GM11168 (cell line): ENCODE measurements around the gene CCDC86.

ENCODE experiments used
- in situ Hi-C: fragments of 300-500 bp; cut with MboI; formaldehyde crosslinking; loops from one replicate; pipeline ENCODE4 v1.12.0; 2022; ENCODE audit warnings: low sequenced_read_pairs; ENCODE audit not compliant: unreplicated experiment

CCDC86 gene

GRCh38 chr11:60879971-60880588 lies 38.2 kb downstream of the CCDC86 start:
- in situ Hi-C loops = no loop called here

GRCh38 chr11:60880643-60881282 lies 38.9 kb downstream of the CCDC86 start:
- in situ Hi-C loops = no loop called here

GRCh38 chr11:60887556-60887955 lies 45.6 kb downstream of the CCDC86 start:
- in situ Hi-C loops = no loop called here

GRCh38 chr11:60889869-60890311 lies 48.0 kb downstream of the CCDC86 start:
- in situ Hi-C loops = no loop called here

- in situ Hi-C loops = no loop called here
Observed at GRCh38 chr11:60890696-60891095, 48.8 kb downstream of the CCDC86 start.

GRCh38 chr11:60891103-60891741 lies 49.3 kb downstream of the CCDC86 start:
- in situ Hi-C loops = no loop called here

- in situ Hi-C loops = no loop called here
Observed at GRCh38 chr11:60895687-60896086, 53.8 kb downstream of the CCDC86 start.

- in situ Hi-C loops = no loop called here
Observed at GRCh38 chr11:60897496-60897895, 55.6 kb downstream of the CCDC86 start.

- in situ Hi-C loops = no loop called here
Observed at GRCh38 chr11:60899046-60899936, 57.4 kb downstream of the CCDC86 start.

GRCh38 chr11:60899977-60900376 lies 58.1 kb downstream of the CCDC86 start:
- in situ Hi-C loops = no loop called here
